ENCODE measurements around the gene TCTA.
A peak's percentile ranks its signal among the peaks of the same experiment; 100 is the strongest.

Gene TCTA

DNA sequence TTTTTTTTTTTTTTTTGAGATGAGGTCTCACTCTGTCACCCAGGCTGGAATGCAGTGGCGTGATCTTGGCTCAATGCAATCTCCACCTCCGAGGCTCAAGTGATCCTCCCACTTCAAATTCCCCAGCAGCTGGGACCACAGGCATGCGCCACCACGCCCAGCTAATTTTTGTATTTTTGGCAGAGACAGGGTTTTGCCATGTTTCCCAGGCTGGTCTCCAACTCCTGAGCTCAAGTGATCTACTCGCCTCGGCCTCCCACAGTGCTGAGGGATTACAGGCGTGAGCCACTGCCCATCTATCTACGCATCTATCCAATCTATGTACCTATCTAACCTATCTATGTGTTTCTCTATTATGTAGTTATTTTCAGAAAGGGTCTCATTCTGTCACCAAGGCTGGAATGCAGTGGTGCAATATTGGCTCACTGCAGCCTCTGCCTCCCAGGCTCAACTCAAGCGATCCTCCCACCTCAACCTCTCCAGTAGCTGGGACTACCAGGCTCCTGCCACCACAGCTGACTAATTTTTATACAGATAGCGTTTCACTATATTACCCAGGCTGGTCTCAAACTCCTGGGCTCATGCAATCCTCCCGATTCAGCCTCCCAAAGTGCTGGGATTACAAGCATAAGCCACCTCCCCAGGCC is 33.9 kb upstream of the TCTA start:
- Histone ChIP-seq H3K4me1 (peaks cover 0 to 83% (median 15%) of the 10 kb centered on the region in 4 donors), H3K27ac (peak overlapping the region in 1 of 2 donors; percentile 49), H3K27me3 (no peaks in the 10 kb centered on the region), H3K9me3 (no peaks in the 10 kb centered on the region), H3K36me3 (peaks cover 19 to 22% (median 21%) of the 10 kb centered on the region in 3 donors), H3K4me3 (no peak overlapping the region)
- intact Hi-C loops (cut with DNase I; ENCODE audit: low total_unique reads) = no loop called here
- TF ChIP-seq, protein P1, sequence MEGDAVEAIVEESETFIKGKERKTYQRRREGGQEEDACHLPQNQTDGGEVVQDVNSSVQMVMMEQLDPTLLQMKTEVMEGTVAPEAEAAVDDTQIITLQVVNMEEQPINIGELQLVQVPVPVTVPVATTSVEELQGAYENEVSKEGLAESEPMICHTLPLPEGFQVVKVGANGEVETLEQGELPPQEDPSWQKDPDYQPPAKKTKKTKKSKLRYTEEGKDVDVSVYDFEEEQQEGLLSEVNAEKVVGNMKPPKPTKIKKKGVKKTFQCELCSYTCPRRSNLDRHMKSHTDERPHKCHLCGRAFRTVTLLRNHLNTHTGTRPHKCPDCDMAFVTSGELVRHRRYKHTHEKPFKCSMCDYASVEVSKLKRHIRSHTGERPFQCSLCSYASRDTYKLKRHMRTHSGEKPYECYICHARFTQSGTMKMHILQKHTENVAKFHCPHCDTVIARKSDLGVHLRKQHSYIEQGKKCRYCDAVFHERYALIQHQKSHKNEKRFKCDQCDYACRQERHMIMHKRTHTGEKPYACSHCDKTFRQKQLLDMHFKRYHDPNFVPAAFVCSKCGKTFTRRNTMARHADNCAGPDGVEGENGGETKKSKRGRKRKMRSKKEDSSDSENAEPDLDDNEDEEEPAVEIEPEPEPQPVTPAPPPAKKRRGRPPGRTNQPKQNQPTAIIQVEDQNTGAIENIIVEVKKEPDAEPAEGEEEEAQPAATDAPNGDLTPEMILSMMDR (IDR thresholded peaks at IDR 0.05) = no peak
- peak; percentile 35 to 79 for DNase-seq

DNA sequence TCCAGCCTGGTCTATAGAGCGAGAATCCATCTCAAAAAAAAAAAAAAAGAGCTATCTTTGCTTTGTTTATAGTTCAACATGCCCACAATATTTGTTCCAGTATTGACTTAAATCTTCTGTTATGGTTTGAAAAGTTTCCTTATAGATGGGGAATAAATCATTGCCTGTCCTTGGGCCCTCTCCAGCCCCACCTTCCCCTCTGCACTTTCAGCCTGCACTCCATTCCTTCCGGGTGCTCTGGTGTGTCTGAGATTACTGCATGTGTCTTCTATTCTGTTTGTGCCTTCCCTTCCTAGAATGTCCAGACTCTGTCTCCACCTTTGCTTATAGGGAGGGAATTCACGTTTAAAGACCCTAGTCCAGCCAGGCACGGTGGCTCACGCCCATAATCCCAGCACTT is 28.8 kb upstream of the TCTA start:
- no peak overlapping the region for H3K4me3 ChIP-seq
- peaks cover 0 to 85% (median 22%) of the 10 kb centered on the region in 4 donors for H3K4me1 ChIP-seq
- intact Hi-C loops (cut with DNase I; ENCODE audit: low total_unique reads) = no loop called here
- peak overlapping the region in 1 of 2 donors; percentile 10 for H3K27ac ChIP-seq
- TF ChIP-seq, protein P1 (IDR thresholded peaks at IDR 0.05) = no peak
- no peaks in the 10 kb centered on the region for H3K27me3 ChIP-seq
- H3K36me3 ChIP-seq = no peaks in the 10 kb centered on the region
- DNase-seq = no peak
- no peaks in the 10 kb centered on the region for H3K9me3 ChIP-seq

DNA sequence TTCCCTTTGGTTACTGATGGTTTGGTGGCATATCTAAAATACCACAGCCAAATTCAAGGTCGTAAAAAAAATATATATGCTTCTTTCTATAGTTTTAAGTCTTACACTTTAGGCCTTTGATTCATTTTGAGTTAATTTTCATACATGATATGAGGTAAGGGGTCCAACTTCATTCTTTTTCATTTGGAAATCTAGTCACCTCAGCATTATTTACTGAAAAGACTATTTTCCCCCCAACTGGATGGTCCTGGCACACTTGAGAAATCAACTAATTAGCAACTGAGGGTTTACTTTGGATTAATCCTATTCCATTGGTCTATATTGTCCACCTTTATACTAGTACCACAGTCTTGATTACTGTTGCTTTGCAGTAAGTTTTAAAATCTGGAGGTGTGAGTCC is 26.6 kb upstream of the TCTA start:
- H3K27ac ChIP-seq = no peak overlapping the region
- no peak overlapping the region for H3K4me3 ChIP-seq
- peaks cover 0 to 83% (median 29%) of the 10 kb centered on the region in 4 donors for H3K4me1 ChIP-seq
- H3K27me3 ChIP-seq = no peaks in the 10 kb centered on the region
- H3K9me3 ChIP-seq = no peaks in the 10 kb centered on the region
- TF ChIP-seq, protein P1 (IDR thresholded peaks at IDR 0.05) = no peak
- intact Hi-C loops (cut with DNase I; ENCODE audit: low total_unique reads) = no loop called here
- DNase-seq = no peak
- H3K36me3 ChIP-seq = no peaks in the 10 kb centered on the region

DNA sequence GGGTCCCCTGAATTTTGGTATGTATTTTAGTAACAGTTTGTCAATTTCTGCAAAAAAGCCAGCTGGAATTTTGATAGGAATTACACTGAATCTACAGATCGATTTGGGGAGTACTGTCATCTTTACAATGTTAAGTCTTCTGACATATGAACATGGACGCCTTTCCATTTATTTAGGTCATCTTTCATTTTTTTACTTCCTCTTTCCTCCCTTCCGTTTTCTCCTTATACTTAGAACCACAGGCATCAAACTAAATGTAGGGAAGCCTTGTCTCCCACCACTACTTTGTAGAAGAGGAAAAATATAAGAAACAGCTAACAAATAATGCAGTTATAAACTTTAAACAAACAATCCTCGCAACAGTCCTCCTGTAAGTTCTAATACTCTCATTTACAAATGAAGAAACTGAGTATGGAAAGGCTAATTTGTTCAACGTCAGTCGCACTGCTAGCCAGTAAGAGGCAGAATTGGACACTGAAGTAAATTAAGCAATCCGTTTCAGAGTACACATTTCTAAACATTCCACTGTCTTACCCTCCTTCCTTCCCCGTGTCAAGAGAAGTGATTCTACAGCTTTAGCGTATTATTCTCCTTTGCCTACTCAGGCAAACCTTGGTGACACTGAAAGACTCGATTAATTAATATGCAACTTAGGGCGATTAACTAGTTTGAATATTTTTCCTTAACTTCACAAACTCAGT is 26.0 kb upstream of the TCTA start:
- Histone ChIP-seq H3K27me3 (no peaks in the 10 kb centered on the region), H3K4me1 (peaks cover 0 to 84% (median 29%) of the 10 kb centered on the region in 4 donors), H3K27ac (no peak overlapping the region), H3K9me3 (no peaks in the 10 kb centered on the region), H3K36me3 (no peaks in the 10 kb centered on the region), H3K4me3 (no peak overlapping the region)
- intact Hi-C loops (cut with DNase I; ENCODE audit: low total_unique reads) = no loop called here
- TF ChIP-seq, protein P1 (IDR thresholded peaks at IDR 0.05) = no peak
- DNase-seq = no peak

DNA sequence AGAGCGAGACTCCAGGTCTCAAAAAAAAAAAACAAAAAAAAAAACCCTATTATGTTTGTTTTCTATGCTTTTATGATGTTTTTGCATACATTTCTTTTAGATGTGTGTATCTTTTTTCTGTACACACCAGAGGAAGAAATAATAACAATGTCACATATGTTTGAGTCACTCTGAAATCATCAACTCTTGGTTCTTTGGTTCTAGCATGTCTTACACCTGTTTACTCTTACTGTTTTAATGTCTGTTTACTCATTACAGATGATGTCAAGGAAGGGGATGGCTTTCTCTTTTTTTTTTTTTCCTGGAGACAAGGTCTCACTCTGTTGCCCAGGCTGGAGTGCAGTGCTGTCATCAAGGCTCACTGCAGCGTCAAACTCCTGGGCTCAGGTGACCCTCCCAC is 24.5 kb upstream of the TCTA start:
- H3K4me3 ChIP-seq = no peak overlapping the region
- no peak overlapping the region for H3K27ac ChIP-seq
- peaks cover 0 to 87% (median 31%) of the 10 kb centered on the region in 4 donors for H3K4me1 ChIP-seq
- intact Hi-C loops (cut with DNase I; ENCODE audit: low total_unique reads) = no loop called here
- no peaks in the 10 kb centered on the region for H3K27me3 ChIP-seq
- TF ChIP-seq, protein P1 (IDR thresholded peaks at IDR 0.05) = no peak
- H3K9me3 ChIP-seq = no peaks in the 10 kb centered on the region
- DNase-seq = no peak
- no peaks in the 10 kb centered on the region for H3K36me3 ChIP-seq
